ENCODE data around the gene TTC7B. TPM values are rescaled to one million over a fixed set of nuclear protein-coding genes. Genes with fewer than 3 reads are reported as not detected.
"Not testable (repeated sequence)": the region's sequence is repeated elsewhere in the genome, so short reads cannot be mapped to it uniquely, and the experiment has no call there.

Gene TTC7B
- total RNA-seq, 1 donor from 2014 or later, result 23.9 TPM

DNA sequence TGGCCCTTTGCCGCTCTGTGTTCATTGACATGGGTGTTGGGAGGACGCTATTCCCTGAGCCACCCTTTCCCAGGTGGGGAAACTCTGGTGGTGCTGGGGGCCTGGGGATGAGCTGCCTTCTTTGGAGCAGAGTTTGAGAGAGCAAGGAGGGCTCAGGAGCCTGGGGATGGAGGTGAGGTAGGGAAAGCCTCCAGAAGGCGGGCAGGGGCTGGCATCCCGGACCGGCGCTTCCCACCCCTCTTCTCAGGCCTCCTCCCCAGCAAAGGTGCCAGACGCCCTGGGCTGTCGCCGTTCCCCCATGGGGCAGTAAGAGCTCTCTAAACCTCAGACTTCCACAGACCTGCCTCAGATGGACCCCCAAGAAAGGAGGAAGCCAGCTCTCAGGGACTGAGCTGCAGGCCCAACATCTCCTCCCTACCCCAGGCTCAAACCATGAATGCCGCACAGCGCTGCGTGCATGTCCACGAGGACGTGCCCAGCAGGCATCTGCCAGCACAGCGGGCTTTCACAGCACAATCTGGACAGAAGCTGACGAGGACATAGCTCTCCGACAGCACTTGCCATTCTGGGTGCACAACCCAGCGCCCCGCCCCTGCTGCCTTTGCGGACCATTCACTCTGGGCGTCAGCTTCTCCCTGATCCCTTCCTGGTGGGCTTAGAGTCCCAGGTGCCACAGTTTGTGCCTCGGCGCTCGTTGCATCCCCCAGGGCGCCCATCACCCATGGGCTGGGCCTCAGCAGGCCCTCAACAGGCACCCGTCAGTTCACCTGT, 14.9 kb upstream of the TTC7B start:
- DNase-seq, result no peak

DNA sequence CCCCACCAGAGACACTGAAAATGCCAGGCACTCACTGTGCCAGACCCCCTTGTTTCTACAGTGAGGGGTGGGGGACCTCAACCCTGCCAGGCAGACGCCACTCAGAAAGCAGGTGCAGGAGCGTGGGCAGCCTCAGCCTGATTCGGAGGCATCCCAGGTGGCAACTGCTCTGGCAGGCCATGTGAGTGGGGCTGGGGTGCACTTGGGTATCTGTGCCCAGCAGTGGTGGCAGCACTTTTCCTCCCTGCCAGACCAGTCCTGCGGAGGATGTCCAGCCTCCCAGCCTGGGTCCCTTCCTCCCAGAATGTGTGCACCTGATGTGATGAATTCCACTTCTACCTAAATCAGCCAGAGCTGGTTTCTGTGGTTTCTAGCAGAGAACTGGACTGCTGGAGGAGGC, 13.4 kb upstream of the TTC7B start:
- DNase-seq, result no peak

DNA sequence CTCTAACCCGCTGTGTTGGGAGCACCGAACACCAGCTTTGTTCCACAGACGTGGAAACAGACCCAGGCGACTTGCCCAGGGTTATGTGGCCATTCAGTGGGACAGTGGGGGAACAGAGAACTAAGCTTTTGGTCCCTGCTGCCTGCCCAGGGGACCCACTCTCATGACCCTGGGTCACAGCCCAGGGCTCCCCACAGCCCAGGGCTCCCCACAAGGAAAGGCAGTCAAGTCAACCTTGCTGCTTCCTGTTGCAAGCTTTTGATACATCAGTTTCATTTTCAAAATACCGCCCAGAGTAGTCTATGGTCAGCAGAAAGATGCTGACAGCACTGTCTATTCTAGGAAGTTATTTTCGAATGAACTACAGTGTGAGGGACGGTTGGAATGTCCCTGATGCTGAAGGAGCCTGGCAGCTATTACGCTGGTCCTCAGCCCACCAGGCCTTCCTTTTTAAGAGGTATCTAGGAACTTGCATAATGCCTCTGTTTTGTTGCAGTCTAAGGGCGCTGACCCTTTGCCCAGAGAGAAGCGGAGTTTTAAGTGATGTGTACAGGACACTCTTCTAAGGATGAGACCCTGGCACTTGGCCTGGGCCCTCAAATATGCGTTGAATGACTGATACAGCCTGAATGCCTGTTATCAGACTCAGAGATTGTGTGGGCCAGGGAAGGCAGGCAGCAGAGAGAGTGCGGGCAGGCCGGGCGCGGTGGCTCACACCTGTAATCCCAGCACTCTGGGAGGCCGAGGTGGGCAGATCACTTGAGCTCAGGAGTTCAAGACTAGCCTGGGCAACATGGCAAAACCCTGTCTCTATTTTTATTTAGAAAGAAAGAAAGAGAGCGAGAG, 12.6 kb upstream of the TTC7B start:
- no peak for DNase-seq

DNA sequence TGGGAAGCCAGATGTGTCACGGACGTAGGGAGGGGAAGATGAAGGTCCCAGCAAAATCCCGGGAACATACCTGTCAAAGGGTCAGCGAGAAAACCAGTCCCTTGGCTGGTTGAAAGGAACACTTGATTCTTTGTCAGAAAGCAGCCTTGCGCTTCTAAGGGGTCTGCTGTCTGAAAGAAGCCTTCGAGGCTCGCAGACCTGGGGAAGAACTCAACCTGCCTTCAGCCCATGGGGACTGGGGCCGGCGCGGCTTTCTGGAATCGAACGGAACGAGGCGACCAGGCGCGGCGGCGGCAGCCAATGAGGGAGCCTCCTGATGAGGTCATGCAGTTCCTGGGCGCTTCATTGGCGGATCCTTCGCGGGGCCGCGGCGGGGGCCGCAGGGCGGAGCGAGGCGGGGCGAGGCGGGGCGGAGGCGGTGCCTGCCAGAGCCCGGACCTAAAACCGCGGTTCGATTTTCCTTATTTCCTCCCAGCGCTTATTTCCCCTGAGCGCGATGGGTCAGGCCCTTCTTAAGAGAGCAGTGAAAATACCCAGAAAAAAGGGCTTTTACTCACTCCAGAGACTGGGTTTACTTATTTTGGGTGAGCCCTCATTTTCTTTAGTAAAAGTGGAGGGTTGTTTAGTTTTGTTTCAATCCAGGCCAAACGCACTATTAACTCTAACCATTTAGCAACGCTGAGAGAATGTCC, 11.8 kb upstream of the TTC7B start:
- DNase-seq, result peak; percentile 96

DNA sequence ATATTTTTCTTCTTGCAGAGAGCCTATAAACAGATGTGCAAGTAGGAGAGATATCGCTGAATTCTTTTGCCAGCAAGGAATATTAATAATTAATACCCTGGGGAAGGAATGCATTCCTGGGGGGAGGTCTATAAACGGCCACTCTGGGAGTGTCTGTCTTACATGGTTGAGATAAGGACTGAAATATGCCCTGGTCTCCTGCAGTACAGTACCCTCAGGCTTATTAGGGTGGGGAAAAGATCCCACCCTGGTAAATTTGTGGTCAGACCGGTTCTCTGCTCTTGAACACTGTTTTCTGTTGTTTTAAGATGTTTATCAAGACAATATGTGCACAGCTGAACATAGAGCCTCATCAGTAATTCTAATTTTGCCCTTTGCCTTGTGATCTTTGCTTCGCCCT, 7.3 kb upstream of the TTC7B start:
- not testable (repeated sequence) for DNase-seq

DNA sequence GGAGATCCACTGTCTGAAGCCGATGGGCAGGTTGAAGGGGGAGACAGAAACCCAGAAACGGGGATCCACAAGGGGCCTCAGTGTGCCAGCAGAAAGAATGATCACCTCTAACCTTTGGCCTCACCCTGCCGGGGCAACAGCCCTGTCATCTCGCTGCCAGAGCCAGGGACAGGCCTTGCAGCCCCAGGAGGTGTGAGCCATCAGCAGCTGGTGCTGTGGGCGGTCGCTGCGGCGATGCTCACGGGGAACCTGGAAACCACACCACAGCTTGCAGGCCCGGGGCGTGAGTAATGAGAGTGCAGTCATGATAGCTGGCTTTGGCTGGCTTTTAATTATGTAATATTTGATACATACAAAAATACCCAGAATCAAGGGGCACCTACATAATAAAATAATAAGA, 4.7 kb upstream of the TTC7B start:
- DNase-seq, result no peak

DNA sequence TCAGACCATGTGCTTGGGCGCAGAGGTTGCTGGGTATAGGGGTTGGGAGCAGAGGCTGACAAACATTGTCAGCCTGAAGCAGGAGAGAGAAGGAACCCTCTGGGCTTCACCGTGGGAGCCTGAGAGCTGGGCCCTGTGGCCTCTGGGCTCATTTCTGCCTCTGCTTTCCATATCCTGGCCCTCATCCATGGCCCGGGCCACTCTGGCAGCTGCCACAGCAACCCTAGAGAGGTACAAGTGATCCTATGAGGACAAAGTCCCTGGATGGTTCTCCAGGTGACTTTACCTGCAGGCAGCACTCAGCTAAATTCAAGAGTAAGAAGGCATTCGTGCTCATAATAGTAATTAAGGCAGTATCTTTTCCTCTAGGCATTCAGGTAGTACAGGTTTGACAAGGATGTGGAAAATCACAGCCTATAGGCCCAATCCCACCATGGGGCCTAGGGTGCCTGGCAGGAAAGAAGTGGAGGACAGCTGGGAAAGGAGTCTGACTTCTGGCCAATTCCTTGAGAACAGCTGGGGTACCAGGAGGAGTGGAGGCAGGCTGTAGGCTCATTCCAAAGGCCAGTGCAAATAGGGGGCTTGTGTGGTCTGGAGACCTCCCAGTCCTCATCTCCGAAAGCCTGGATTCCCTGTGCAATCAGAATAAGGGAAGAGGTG, 3.6 kb upstream of the TTC7B start:
- DNase-seq, result peak; percentile 49

DNA sequence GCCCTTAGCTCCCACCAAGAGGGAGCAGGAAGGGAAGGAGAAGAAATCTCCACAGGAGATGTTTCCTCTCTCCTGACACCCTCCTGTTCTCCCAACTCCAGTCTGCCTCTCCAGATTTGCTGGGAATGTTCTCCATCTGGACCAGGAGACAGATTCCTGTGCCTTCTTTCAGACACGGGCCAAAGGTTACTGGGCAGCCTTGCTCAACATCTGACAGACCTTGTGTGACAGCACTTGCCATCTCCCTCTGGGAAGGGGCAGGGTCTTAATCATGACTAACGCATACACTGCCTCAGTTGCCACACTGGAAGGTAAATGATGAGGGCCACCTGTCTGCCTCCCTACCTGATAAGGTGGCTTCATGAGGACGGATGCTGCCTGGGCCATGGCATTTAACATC, 2.5 kb upstream of the TTC7B start:
- DNase-seq, result no peak

DNA sequence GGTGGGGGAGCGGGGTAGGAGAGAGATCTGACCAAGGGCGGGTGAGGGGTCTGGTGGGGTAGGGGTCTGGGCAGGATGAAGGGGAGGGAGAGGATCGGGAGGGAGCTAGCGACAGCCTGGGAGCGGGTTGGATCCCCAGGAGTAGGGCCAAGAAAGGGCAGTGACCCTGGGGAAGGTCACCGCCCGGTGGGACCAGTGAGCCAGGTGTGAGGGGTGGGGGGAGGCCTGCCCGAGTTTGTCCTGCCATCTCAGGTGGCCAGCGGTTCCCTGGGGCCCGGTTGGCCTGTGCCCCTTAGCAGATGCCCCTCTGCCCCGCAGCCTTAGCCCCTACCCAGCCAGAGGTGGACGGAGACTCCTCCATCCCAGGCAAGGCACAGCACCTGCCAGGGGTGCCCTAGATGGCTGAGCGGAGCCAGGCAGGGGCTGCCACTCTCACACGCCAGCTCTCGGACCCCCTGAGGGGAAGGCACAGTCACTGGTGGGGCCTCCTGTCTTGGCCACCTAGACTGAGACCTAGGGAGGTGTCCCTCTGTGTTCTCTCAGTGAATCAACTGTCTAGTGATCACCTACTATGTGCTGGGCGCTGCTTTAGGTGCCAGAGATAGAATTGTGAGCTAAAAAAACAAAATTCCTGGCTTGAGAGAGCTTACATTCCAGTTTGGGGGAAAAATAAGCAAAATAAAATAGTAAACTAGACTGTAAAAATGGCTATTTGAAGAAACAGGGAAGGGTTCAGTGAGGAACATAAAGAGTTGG, 629 bp upstream of the TTC7B start:
- no peak for DNase-seq

DNA sequence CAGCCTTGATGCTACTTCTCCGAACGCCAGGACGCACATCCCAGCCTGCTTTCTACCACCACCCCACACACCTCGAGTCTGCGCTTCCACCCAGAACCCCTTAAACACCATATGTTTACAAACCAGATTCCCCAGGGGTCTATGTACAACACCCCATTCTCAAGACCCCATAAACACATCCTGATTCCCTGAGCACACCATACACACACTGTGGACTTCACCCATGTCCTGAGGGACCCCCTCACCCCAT, 733 bp downstream of the TTC7B start:
- DNase-seq, result no peak

DNA sequence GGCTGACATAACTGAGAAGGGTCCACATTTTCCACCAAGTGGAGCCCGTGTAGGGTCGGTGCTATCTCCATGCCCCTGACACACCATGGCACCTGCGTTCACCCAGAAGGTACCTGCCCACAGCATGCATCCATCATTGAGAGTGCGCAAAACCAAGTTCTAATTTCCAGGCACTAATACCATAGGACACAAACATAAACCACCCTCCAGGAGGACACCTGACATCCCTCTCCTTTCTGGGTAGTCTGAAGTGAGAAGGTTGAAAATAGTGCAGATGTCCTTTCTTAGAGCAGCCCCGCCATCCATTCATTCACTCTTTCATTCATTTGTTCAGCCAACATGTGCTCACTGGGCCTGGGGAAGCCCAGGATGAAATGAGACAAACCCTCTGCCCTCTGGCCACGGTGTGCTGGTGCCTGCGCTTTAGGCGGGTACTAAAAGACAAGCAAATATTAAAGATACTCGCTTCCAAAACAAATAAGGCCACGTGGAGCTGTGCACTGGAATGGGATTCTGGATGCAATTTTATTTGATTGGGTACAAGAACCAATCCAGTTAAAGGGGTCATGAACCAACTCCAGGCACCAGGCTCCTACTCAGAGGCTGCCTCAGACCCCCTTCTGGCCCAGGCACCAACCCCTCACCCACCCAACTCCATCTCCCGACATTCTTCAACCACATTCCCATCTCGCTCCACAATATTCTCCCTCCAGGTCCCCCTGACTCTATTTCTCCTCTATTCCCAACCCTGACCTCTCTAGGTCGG, 1.2 kb downstream of the TTC7B start:
- DNase-seq, result no peak

DNA sequence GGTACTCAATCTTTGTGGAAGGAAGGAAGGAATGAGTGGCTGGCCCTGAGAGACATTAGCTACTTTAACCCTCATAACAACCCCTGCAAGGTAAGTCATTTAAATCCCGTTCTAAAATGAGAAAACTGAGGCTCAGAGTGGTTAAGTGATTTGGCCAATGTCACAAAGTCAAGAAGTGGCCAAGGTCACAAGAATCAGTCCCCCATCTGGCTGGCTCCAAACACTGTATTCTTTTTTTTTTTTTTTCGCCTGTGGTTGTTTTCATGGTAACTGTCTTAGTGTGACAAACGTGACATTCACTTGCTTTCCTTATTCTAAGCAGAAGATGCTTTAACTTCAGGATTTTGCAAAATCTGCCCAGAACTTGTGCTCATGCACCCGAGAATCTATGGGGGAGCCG, 2.8 kb downstream of the TTC7B start:
- DNase-seq, result no peak

DNA sequence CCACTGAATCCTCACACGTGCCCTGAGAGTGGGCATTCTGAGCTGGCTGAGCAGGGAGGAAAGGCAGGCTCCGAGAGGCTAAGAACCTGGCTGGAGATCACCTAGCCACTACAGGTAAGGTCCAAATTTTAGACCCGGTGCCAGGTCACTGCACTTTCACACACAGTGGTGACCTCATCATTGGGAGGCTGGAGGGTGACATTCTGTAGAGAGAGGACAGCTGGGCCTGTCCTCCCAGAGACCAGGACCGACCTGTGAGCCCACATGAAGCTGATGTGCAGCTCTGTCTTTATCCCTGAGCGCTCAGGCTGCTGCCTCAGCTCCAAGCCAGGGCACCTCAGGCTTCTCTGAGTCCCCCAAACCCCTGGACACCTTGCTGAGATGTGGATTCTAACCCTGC, 4.1 kb downstream of the TTC7B start:
- no peak for DNase-seq

DNA sequence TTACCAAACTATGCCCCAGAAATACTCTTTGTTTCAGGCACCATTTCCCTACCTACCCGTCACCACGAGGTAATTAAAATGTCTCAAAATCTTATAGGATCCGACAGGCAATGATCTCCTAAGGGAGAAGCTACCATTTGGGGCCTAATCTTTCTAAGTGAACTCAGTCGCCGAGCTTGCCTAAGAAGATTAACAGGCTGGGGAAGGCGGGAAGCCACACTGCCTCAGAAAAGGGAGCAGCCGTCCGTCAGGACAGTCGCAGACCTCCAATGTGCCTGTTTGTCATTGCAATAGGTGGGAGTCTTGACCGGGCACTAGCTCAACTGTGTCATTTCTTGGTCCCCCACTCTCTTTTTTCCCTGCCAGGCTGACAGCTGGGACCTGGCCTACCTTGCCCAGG, 4.6 kb downstream of the TTC7B start:
- no peak for DNase-seq

DNA sequence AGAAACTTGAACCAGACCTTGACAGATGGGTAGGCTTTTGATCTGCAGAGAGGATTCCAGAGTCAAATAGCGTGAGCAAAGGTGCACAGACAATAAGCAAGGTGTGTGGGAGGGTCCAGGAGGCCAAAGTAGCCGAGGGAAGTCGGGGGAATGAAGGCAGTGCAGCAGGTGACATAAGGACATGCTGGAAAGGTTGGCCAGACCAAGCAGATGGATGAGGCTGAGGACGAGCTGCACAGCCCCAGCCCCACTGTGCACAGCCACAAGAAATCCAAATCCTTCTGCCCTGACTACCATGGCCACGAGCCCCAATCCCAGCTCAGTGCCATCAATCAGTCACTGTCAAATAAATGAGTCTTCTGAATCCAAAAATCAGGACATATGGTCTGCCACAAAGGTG, 5.4 kb downstream of the TTC7B start:
- no peak for DNase-seq

DNA sequence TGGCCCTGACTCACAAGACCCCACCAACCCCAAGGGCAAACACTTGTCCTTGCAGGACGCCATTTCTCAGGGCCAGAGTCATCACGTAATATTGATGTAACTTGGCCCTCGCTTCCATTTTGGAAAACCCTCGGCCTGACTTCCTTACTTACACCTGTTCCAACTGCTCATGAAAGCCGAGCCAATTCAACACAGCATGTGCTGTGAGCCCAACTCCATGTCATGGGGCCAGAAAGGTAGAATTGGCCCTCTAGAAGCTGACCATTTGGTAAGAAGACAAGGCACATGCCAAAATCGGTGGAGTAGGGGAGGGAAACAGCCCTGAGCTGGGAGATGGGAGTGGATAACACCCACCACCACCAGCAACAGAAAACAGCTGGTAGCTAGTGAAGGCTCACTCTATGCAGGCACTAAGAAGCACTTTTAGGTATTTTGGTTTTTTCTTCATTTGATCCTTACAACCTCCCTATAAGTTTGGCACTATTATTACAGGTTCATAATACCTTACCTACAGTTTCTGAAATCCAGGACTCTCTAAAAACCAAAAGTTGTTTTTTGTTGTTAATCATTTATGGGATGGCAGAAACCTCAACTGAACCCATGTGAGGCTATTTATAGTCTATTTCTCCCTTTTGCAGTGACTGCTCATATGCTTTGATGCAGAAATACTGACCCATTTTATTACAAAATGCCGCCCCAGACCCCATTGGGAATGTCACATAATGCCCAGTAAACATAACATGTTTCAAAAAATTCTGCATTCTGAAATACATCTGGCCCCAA, 6.5 kb downstream of the TTC7B start:
- DNase-seq, result no peak

DNA sequence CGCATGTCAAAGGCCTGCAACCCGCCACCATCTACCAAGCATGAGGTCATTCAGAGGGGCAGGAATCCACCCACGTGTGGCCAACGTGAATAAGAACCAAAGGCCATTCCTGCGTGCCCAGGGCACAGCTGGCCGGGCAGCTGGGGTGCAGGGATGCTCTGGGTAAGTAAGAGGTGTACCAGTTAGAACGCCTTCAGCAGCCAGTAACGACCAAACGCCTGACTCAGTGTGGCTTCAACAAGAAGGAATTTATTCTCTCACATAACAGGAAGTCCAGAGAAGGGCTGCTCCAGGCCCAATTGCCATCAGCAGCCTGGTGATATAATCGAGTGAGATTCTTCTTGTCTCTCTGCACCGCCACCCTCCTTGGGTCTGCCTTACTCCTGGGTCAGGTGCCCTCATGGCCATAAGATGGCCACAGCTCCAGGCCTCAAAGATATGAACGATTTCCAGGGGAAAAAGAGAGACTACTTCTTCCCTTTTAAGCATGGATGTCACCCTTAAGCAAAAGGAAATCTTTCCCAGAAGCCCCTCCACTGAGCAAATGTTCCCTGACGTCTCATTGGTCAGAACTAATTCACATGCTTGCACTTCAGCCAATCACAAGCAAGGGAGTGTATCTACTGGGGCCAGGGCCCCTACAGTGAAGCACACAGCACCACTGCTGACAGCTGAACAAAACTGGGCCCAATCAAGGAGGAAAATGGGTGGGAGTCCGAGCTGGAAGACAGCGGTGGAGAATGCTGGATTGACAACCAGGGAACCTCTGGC, 7.3 kb downstream of the TTC7B start:
- DNase-seq, result no peak

DNA sequence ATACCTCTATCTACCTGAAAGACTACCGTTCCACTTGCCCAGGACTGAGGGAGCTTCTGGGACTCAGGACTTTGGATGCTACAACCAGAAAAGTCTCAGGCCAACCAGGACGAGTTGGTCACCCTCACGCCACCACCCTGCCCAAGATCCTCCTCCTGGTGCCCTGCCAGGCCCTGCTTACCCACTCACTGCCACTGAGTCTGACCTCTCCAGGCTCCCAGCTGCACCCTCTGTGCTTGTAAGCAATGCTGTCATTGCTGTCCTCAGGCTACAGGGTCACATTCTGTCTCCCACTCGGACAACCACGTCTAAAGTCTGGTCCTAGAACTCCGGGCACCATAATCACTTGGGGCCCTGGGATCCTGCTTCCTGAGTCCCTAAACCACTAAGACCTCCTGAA, 9.2 kb downstream of the TTC7B start:
- DNase-seq, result no peak

DNA sequence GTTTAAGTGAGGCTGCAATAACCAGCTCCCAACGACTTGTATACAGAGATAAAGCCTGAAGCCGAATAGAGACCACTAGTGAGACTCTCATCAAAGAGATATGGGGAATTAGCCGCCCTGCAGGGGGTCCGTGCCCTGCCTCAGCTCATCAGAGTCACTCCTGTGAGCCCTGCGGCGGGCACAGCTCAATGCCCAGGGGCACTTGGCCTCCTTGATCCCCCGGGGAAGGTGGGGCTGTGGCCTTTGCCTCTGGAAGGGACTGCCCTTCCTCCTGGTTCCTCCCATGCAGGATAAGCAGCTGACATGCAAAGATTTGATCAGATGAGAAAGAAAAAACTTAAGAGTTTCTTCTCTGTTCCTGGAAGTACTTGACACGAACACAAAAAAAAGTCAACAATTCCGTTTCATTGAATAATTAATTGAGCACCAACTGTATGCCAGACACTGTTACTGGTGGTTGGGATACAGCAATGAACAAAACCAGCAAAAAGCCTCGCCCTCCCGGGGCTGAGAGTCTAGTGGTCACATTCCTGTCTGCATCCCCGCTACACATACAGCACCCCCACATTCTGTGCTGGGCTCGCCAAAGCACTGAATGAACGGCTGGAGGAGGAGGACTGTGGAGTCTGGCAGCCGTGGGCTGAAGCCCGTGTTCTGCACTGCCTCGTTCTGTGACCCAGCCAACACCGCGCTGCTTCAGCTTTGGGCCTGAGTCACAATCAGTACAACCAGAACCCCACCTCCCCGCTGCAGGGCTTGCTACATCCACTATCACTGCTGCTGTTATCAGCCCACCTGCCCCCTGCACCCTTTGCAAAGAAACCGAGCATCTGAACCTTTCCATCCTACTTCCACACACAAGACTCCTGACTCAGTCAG, 10.3 kb downstream of the TTC7B start:
- DNase-seq, result no peak
